Ureter (tissue), 1 donor: ENCODE data around the gene CADM3. TPM values are rescaled to one million over a fixed set of nuclear protein-coding genes. Genes with fewer than 3 reads are reported as not detected.

Experiments used
- DNase-seq: peaks from one replicate; pipeline ENCODE4 v3.0.0-alpha.2; 2020; ENCODE audit warnings: low spot score
- total RNA-seq: library from RNA; stranded (reverse); gene quantifications from one replicate; pipeline ENCODE4 v1.2.4, GENCODE V29; 2023
- donor health status: DM: yes; HTN: yes; CAD: no.

CADM3 gene
- total RNA-seq, result 4.2 TPM

GRCh38 chr1:159171254-159171687 is at the start of gene CADM3:
CADM3 (plus strand) TSS chr1:159171615; CDS start chr1:159171766, 151 bp downstream.
- no peak for DNase-seq

GRCh38 chr1:159122005-159122621 is 49.3 kb upstream of the CADM3 start:
- no peak for DNase-seq

- no peak for DNase-seq
Measured at GRCh38 chr1:159123587-159123986, 47.8 kb upstream of the CADM3 start.

GRCh38 chr1:159132271-159132881 is 39.0 kb upstream of the CADM3 start:
- peak; percentile 59 for DNase-seq

GRCh38 chr1:159140474-159140873 is 30.9 kb upstream of the CADM3 start:
- no peak for DNase-seq

- no peak for DNase-seq
Measured at GRCh38 chr1:159141584-159142390, 29.6 kb upstream of the CADM3 start.

- DNase-seq, result no peak
Measured at GRCh38 chr1:159142391-159142663, 29.1 kb upstream of the CADM3 start.

GRCh38 chr1:159142726-159143510 is 28.5 kb upstream of the CADM3 start:
- no peak for DNase-seq

- DNase-seq, result no peak
Measured at GRCh38 chr1:159144571-159144970, 26.8 kb upstream of the CADM3 start.

- no peak for DNase-seq
Measured at GRCh38 chr1:159146980-159147379, 24.4 kb upstream of the CADM3 start.

- no peak for DNase-seq
Measured at GRCh38 chr1:159152031-159152430, 19.4 kb upstream of the CADM3 start.

GRCh38 chr1:159161001-159161718 is 10.3 kb upstream of the CADM3 start:
- DNase-seq, result peak; percentile 82

GRCh38 chr1:159161719-159162026 is 9.7 kb upstream of the CADM3 start:
- no peak for DNase-seq

- DNase-seq, result no peak
Measured at GRCh38 chr1:159162516-159163265, 8.7 kb upstream of the CADM3 start.

GRCh38 chr1:159163614-159164228 is 7.7 kb upstream of the CADM3 start:
- no peak for DNase-seq

- DNase-seq, result no peak
Measured at GRCh38 chr1:159168043-159168442, 3.4 kb upstream of the CADM3 start.

GRCh38 chr1:159170639-159171038 is 776 bp upstream of the CADM3 start:
- DNase-seq, result no peak

GRCh38 chr1:159171688-159172501 is 480 bp downstream of the CADM3 start:
- DNase-seq, result no peak

GRCh38 chr1:159172614-159173291 is 1.3 kb downstream of the CADM3 start:
- DNase-seq, result no peak
